Thyroid gland (tissue), 4 donors: ENCODE measurements around the gene RMI1.

Experiments
- POLR2A ChIP-seq, 2 donors: fragments of 450-650 bp; IDR thresholded peaks; one replicate each; pipeline ENCODE4 v1.6.1; 2017; ENCODE audit warnings: antibody characterized with exemption in 2 of 2, mild to moderate bottlenecking in 2 of 2, moderate library complexity in 1 of 2
- TF ChIP-seq, protein P1 (sequence below), 6 experiments: fragments of 200-600 bp in 3 of 6; fragments of 450-650 bp in 3 of 6; sonication (generic) in 3 of 6; IDR thresholded peaks; one replicate each; pipeline ENCODE4 v1.5.1; 2016 to 2019; ENCODE audit warnings: antibody characterized with exemption in 6 of 6, mild to moderate bottlenecking in 2 of 6, inconsistent platforms in 1 of 6, moderate library complexity in 1 of 6

GRCh38 chr9:83972286-83972685, 8.3 kb upstream of the RMI1 start:
- TF ChIP-seq POLR2A (IDR thresholded peaks at IDR 0.05) = no peak
- TF ChIP-seq, protein P1, sequence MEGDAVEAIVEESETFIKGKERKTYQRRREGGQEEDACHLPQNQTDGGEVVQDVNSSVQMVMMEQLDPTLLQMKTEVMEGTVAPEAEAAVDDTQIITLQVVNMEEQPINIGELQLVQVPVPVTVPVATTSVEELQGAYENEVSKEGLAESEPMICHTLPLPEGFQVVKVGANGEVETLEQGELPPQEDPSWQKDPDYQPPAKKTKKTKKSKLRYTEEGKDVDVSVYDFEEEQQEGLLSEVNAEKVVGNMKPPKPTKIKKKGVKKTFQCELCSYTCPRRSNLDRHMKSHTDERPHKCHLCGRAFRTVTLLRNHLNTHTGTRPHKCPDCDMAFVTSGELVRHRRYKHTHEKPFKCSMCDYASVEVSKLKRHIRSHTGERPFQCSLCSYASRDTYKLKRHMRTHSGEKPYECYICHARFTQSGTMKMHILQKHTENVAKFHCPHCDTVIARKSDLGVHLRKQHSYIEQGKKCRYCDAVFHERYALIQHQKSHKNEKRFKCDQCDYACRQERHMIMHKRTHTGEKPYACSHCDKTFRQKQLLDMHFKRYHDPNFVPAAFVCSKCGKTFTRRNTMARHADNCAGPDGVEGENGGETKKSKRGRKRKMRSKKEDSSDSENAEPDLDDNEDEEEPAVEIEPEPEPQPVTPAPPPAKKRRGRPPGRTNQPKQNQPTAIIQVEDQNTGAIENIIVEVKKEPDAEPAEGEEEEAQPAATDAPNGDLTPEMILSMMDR (IDR thresholded peaks at IDR 0.05) = no peak
